B cell (primary cell): ENCODE results near the gene LSM7. TPM values are rescaled to one million over a fixed set of nuclear protein-coding genes. Genes with fewer than 3 reads are reported as not detected.

ENCODE experiments used
- ATAC-seq: fragments of 200-7000 bp; cut with Tn5 transposase; one replicate; pipeline ENCODE4 v1.10.0; 2021; ENCODE audit warnings: low read depth, mild to moderate bottlenecking, moderate number of reproducible peaks, moderate library complexity
- CTCF ChIA-PET: fragments of 350-600 bp; sonication (Branson Sonifier 250); formaldehyde crosslinking; loops from one replicate; lab custom pipeline; 2021; ENCODE audit warnings: antibody characterized with exemption, inconsistent platforms; lab: Charles Lee
- POLR2A ChIA-PET: fragments of 350-600 bp; sonication (Branson Sonifier 250); formaldehyde crosslinking; loops from one replicate; lab custom pipeline; 2021; ENCODE audit warnings: antibody characterized with exemption; lab: Charles Lee
- DNase-seq: peaks from one replicate; pipeline ENCODE4 v3.0.0; 2013
- H2AFZ ChIP-seq: 2 replicates; pipeline ENCODE4 v1.6.1; 2012; ENCODE audit warnings: mild to moderate bottlenecking, low read depth, low read length; ENCODE audit not compliant: insufficient read depth, poor library complexity, severe bottlenecking
- H3K27ac ChIP-seq, 2 donors: 1 replicate in 1 of 2; 2 replicates in 1 of 2; pipeline ENCODE4 v1.5.1; 2012 to 2013; ENCODE audit warnings: low read length in 2 of 2, mild to moderate bottlenecking in 2 of 2, moderate library complexity in 1 of 2
- H3K27me3 ChIP-seq, 4 experiments: fragments of 200-600 bp in 1 of 4; sonication (generic) in 1 of 4; replicated peaks in 1 of 4; 1 replicate in 2 of 4; 2 replicates in 2 of 4; pipeline versions ENCODE4 v1.6.1 to v1.7.0; 2013 to 2016; ENCODE audit warnings: low read length in 3 of 4, mild to moderate bottlenecking in 2 of 4, mixed read lengths in 1 of 4, moderate library complexity in 1 of 4; ENCODE audit not compliant: insufficient read depth in 4 of 4, control insufficient read depth in 3 of 4; ENCODE audit errors: control extremely low read depth in 1 of 4
- H3K36me3 ChIP-seq, 2 experiments: replicated peaks in 1 of 2; 1 replicate in 1 of 2; 2 replicates in 1 of 2; pipeline versions ENCODE4 v1.6.1 to v1.7.1; 2013; ENCODE audit warnings: low read length in 1 of 2; ENCODE audit not compliant: insufficient read depth in 2 of 2, control insufficient read depth in 1 of 2; ENCODE audit errors: control extremely low read depth in 1 of 2, extremely low read depth in 1 of 2
- H3K4me1 ChIP-seq, 2 donors: fragments of 200-600 bp in 1 of 2; sonication (generic) in 1 of 2; 1 replicate in 1 of 2; 2 replicates in 1 of 2; pipeline versions ENCODE4 v1.5.1 to v1.6.1; 2013 to 2017; ENCODE audit warnings: low read length in 2 of 2; ENCODE audit not compliant: control insufficient read depth in 2 of 2, insufficient read depth in 2 of 2
- H3K4me2 ChIP-seq: replicated peaks from 2 replicates; pipeline ENCODE3; 2012; ENCODE audit warnings: mild to moderate bottlenecking, low read depth, low read length; ENCODE audit not compliant: poor library complexity, severe bottlenecking
- H3K4me3 ChIP-seq, 5 experiments: fragments of 200-600 bp in 1 of 5; sonication (generic) in 1 of 5; 1 replicate in 3 of 5; 2 replicates in 2 of 5; pipeline versions ENCODE4 v1.5.1 to v1.7.0; 2011 to 2016; ENCODE audit warnings: low read length in 4 of 5, mild to moderate bottlenecking in 4 of 5, low read depth in 2 of 5, control low read depth in 1 of 5, moderate library complexity in 1 of 5; ENCODE audit not compliant: insufficient read depth in 1 of 5; ENCODE audit errors: control extremely low read depth in 1 of 5, extremely low read depth in 1 of 5
- H3K79me2 ChIP-seq: fragments of 200-600 bp; sonication (generic); one replicate; pipeline ENCODE4 v1.6.0; 2016; ENCODE audit warnings: low read length; ENCODE audit not compliant: control insufficient read depth, insufficient read depth
- H3K9ac ChIP-seq: fragments of 200-600 bp; sonication (generic); 2 replicates; pipeline ENCODE4 v1.6.1; 2017; ENCODE audit warnings: mild to moderate bottlenecking, low read length, moderate library complexity
- H3K9me3 ChIP-seq, 3 donors: one replicate each; pipeline versions ENCODE4 v1.6.1 to v1.7.1; 2013; ENCODE audit warnings: low read length in 2 of 3; ENCODE audit not compliant: control insufficient read depth in 2 of 3, insufficient read depth in 1 of 3; ENCODE audit errors: control extremely low read depth in 1 of 3
- H4K20me1 ChIP-seq: 2 replicates; pipeline ENCODE4 v1.6.0; 2012; ENCODE audit warnings: mild to moderate bottlenecking, low read length; ENCODE audit not compliant: insufficient read depth, control insufficient read depth, poor library complexity, severe bottlenecking
- H3K27ac Mint-ChIP-seq: one replicate; pipeline ENCODE4 v1.8.0; 2021; ENCODE audit warnings: mixed read lengths
- H3K27me3 Mint-ChIP-seq: one replicate; pipeline ENCODE4 v1.8.0; 2021; ENCODE audit warnings: mixed read lengths
- H3K4me1 Mint-ChIP-seq: one replicate; pipeline ENCODE4 v1.8.0; 2021; ENCODE audit warnings: mixed read lengths
- H3K4me3 Mint-ChIP-seq: one replicate; pipeline ENCODE4 v1.8.0; 2021; ENCODE audit warnings: mixed read lengths
- H3K9me3 Mint-ChIP-seq: one replicate; pipeline ENCODE4 v1.8.0; 2022; ENCODE audit warnings: mixed read lengths; ENCODE audit not compliant: insufficient read depth
- CTCF ChIP-seq: fragments of 200-600 bp; IDR thresholded peaks from one replicate; pipeline ENCODE4 v1.8.0; 2022; ENCODE audit warnings: antibody characterized with exemption, mild to moderate bottlenecking
- EZH2 ChIP-seq: IDR thresholded peaks from 2 replicates; pipeline ENCODE4 v1.6.1; 2012; ENCODE audit warnings: borderline replicate concordance, low read depth, mild to moderate bottlenecking, moderate library complexity, low read length; ENCODE audit not compliant: insufficient read depth, poor library complexity, severe bottlenecking
- WGBS: methylation state at CpG from one replicate; pipeline ENCODE4 v1.1.5; 2013; ENCODE audit warnings: missing lambda C conversion rate; ENCODE audit not compliant: insufficient coverage; 5-methylcytosine and 5-hydroxymethylcytosine counted together
- intact Hi-C: fragments of 100-400 bp; cut with micrococcal nuclease; formaldehyde crosslinking; loops from one replicate; pipeline ENCODE4 v1.10.0; 2022
- polyA plus RNA-seq: library from polyadenylated mRNA; depleted of rRNA; stranded (reverse); fragments of >200 nt; gene quantifications from 2 replicates; pipeline ENCODE4 v1.2.3, GENCODE V29; 2012
- total RNA-seq, 2 donors: library from RNA; stranded (reverse); fragments of 120-200 nt in 1 of 2; gene quantifications; 1 replicate in 1 of 2; 2 replicates in 1 of 2; pipeline versions ENCODE4 v1.2.3 to v1.2.4, GENCODE V29; 2013 to 2022

The LSM7 gene
- total and polyA plus RNA-seq, 2 donors (not counting 1 experiment from before 2014, with no cell fraction given): 201 to 820 TPM

- ATAC-seq (no peak), DNase-seq (no peak)
- ChIA-PET POLR2A (interaction anchor here (0.8 to 2.3 kb wide), 12 partner anchors 7 to 99 kb away, joined by 3 to 8 read pairs (median 3); partner anchors contain the start of genes LINGO3 and PEAK3), CTCF (interaction anchor here (1.0 to 3.7 kb wide), 7 partner anchors 10 to 342 kb away, joined by 3 to 22 read pairs (median 4); no protein-coding TSS in a partner anchor)
- H3K4me1 Mint-ChIP-seq: peaks cover 38% of the 10 kb centered on the region
- Histone ChIP-seq H3K27ac (peak overlapping the region in 1 of 2 donors; percentile 55), H4K20me1 (peaks cover 52% of the 10 kb centered on the region), H3K4me2 (peak overlapping the region; percentile 72), H2AFZ (no peak overlapping the region), H3K27me3 (no peaks in the 10 kb centered on the region), H3K4me3 (peak overlapping the region in 1 of 5 experiments; percentile 9), H3K36me3 (peaks cover 0 to 23% of the 10 kb centered on the region in 2 experiments), H3K4me1 (peaks cover 27 to 61% of the 10 kb centered on the region in 2 donors), H3K9ac (peak overlapping the region; percentile 23), H3K9me3 (peaks cover 0 to 3% (median 0%) of the 10 kb centered on the region in 3 donors), H3K79me2 (peaks cover 58% of the 10 kb centered on the region)
- peak overlapping the region; percentile 64 for H3K27ac Mint-ChIP-seq
- no peaks in the 10 kb centered on the region for H3K9me3 Mint-ChIP-seq
- 47% methylated on average over 26 of the region's 26 CpGs for WGBS
- intact Hi-C loops: no loop called here
- peak overlapping the region; percentile 81 for H3K4me3 Mint-ChIP-seq
- no peak for TF ChIP-seq EZH2
- TF ChIP-seq CTCF: no peak
- H3K27me3 Mint-ChIP-seq: no peaks in the 10 kb centered on the region
Measured at GRCh38 chr19:2294687-2295335, 33.6 kb downstream of the LSM7 start.

- Histone ChIP-seq H3K79me2 (peaks cover 69% of the 10 kb centered on the region), H3K4me1 (peaks cover 49 to 72% of the 10 kb centered on the region in 2 donors), H2AFZ (peak overlapping the region; percentile 50), H3K27ac (peak overlapping the region in 1 of 2 donors; percentile 81), H3K27me3 (no peaks in the 10 kb centered on the region), H3K9ac (peak overlapping the region; percentile 69), H4K20me1 (peaks cover 52% of the 10 kb centered on the region), H3K36me3 (peaks cover 0 to 23% of the 10 kb centered on the region in 2 experiments), H3K9me3 (peaks cover 0 to 3% (median 0%) of the 10 kb centered on the region in 3 donors), H3K4me3 (peak overlapping the region; percentile 30 to 82 (median 71)), H3K4me2 (peak overlapping the region; percentile 82)
- CTCF ChIA-PET: interaction anchor here (0.9 to 2.0 kb wide), 5 partner anchors 12 to 101 kb away, joined by 3 to 9 read pairs (median 5); no protein-coding TSS in a partner anchor
- TF ChIP-seq EZH2: no peak
- no peak for TF ChIP-seq CTCF
- DNase-seq: no peak
- 56% methylated on average over 63 of the region's 67 CpGs for WGBS
- Mint-ChIP-seq H3K9me3 (no peaks in the 10 kb centered on the region), H3K27ac (peak overlapping the region; percentile 89), H3K4me1 (peaks cover 61% of the 10 kb centered on the region), H3K27me3 (no peaks in the 10 kb centered on the region), H3K4me3 (peak overlapping the region; percentile 89)
- no peak for ATAC-seq
- POLR2A ChIA-PET: interaction anchor here (0.6 to 2.4 kb wide), 9 partner anchors 11 to 391 kb away, joined by 3 to 12 read pairs (median 3); no protein-coding TSS in a partner anchor
- intact Hi-C loops: no loop called here
Measured at GRCh38 chr19:2291185-2291751, 37.1 kb downstream of the LSM7 start.
